Lower leg skin (tissue), 4 donors: ENCODE data around the gene SCAANT1. TPM values are rescaled to one million over a fixed set of nuclear protein-coding genes. Genes with fewer than 3 reads are reported as not detected.

ENCODE experiments used
- DNase-seq, 2 donors: peaks; one replicate each; pipeline ENCODE4 v3.0.0-alpha.2; 2019; ENCODE audit warnings: low spot score in 2 of 2
- H3K4me3 ChIP-seq: fragments of 200-600 bp; sonication (generic); 2 replicates; pipeline ENCODE4 v1.5.1; 2017; ENCODE audit warnings: mild to moderate bottlenecking, low read depth; ENCODE audit not compliant: poor library complexity, severe bottlenecking
- POLR2A ChIP-seq, 2 donors: fragments of 450-650 bp; IDR thresholded peaks; one replicate each; pipeline ENCODE4 v1.6.1; 2016 to 2017; ENCODE audit warnings: antibody characterized with exemption in 2 of 2, mild to moderate bottlenecking in 1 of 2, moderate library complexity in 1 of 2
- WGBS, 2 donors: methylation state at CpG; one replicate each; pipeline ENCODE4 v1.1.5; 2018; 5-methylcytosine and 5-hydroxymethylcytosine counted together
- intact Hi-C: fragments of 100-400 bp; cut with DNase I; formaldehyde crosslinking; loops from one replicate; pipeline ENCODE4 v1.15.0; 2023; ENCODE audit warnings: low total_unique reads
- total RNA-seq, 4 donors: library from RNA; depleted of rRNA; stranded (reverse); fragments of >200 nt; gene quantifications; one replicate each; pipeline ENCODE4 v1.1.0, GENCODE V29; 2016
- TF ChIP-seq, protein P1 (sequence below), 3 donors: fragments of 450-650 bp; IDR thresholded peaks; one replicate each; pipeline ENCODE4 v1.5.1; 2016; ENCODE audit warnings: antibody characterized with exemption in 3 of 3, mild to moderate bottlenecking in 3 of 3, moderate library complexity in 2 of 3

Gene SCAANT1
- total RNA-seq, 4 donors from 2014 or later: not detected

DNA sequence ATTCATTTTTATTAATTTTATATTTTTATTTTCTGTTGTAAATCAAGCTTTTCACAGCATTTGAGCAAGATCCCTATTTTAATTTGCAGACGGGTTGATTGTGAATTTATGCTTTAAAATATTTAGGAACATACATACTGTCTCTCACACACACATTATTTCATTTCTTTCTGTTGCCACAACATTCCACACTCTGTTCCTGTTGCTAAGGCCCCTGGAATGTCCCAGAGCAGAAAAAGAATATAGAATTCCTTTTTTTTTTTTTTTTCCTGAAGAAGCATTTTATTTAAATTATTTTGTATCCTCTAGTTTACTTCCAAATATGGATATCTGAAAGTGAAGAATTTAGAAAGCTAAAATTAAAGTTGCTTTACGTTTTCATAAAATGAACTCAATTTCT, 36.8 kb upstream of the SCAANT1 start:
- no peak overlapping the region for H3K4me3 ChIP-seq
- DNase-seq: no peak
- 73 to 77% methylated on average over 2 of the region's 2 CpGs for WGBS, 2 donors
- TF ChIP-seq, protein P1, sequence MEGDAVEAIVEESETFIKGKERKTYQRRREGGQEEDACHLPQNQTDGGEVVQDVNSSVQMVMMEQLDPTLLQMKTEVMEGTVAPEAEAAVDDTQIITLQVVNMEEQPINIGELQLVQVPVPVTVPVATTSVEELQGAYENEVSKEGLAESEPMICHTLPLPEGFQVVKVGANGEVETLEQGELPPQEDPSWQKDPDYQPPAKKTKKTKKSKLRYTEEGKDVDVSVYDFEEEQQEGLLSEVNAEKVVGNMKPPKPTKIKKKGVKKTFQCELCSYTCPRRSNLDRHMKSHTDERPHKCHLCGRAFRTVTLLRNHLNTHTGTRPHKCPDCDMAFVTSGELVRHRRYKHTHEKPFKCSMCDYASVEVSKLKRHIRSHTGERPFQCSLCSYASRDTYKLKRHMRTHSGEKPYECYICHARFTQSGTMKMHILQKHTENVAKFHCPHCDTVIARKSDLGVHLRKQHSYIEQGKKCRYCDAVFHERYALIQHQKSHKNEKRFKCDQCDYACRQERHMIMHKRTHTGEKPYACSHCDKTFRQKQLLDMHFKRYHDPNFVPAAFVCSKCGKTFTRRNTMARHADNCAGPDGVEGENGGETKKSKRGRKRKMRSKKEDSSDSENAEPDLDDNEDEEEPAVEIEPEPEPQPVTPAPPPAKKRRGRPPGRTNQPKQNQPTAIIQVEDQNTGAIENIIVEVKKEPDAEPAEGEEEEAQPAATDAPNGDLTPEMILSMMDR (IDR thresholded peaks at IDR 0.05): no peak
- no peak for TF ChIP-seq POLR2A (IDR thresholded peaks at IDR 0.05)
- intact Hi-C loops: no loop called here

DNA sequence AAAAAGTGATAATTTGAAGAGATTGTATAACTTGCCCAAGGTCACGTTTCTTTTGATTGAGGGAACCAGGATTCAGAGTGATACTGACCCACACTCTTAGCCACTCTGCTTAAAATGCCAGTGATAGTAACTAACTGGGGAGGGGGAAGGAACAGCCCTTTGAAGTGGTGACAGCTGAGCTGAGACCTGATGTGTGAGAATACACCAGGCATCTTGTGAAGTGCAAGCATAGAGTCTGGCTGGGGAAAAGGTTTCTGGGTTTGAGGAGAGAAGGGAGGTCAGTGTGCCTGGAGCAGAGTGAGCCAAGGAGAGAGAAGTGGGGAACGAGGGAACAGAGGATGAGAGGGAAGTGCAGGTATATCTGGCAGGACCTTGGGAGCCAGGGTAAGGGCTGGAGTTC, 35.4 kb upstream of the SCAANT1 start:
- TF ChIP-seq POLR2A (IDR thresholded peaks at IDR 0.05): no peak
- TF ChIP-seq, protein P1 (IDR thresholded peaks at IDR 0.05): no peak
- intact Hi-C loops: no loop called here
- DNase-seq: no peak
- H3K4me3 ChIP-seq: no peak overlapping the region
- 90 to 95% methylated on average over 2 of the region's 2 CpGs for WGBS, 2 donors

DNA sequence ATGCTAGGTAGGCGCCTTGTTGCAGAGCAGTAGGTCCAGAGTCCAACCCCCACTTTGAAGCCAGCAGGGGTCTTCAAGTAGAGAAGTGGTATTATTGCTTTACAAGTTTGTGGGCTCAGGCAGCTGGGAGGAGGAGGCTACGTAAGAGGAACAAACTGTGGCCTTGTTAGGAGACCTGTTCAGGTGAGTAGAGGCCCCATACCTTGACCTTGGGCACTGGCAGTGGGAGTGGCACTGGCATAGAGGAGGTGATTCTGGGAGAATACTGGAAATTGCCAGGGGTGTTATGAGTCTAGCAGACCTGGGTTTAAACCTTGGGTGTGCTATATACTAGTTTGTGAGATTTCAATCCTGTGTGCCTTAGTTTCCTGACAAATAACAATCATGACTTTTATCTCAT, 34.6 kb upstream of the SCAANT1 start:
- no peak overlapping the region for H3K4me3 ChIP-seq
- 91 to 97% methylated on average over 2 of the region's 2 CpGs for WGBS, 2 donors
- intact Hi-C loops: no loop called here
- DNase-seq: no peak
- TF ChIP-seq, protein P1 (IDR thresholded peaks at IDR 0.05): no peak

DNA sequence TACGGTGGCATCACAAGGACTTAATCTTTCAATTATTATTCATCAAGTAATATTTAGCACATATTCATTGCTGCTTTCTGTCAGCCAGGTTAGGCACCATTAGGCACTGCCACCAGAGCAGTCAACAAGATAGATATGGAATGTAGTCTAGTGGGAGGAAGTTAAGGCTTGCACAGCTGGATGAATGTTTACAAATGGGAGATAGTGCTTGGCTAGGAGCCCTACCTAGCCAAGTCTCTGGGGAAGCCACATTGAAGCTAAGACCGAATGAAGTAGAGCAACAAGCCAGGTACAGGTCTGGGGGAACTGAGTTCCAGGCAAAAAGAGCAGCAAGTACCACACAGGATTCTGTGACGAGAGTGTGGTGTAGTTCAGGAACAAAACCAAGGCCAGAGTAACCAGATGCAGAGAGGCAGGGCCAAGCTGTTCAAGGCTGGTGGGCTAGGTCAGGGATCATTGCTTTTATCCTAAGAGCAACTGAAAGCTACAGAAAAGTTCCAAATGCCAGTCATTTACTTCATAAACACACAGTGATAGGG, 33.4 kb upstream of the SCAANT1 start:
- no peak for TF ChIP-seq POLR2A (IDR thresholded peaks at IDR 0.05)
- TF ChIP-seq, protein P1 (IDR thresholded peaks at IDR 0.05): no peak
- intact Hi-C loops: no loop called here
- no peak overlapping the region for H3K4me3 ChIP-seq
- no peak for DNase-seq
- 88 to 89% methylated on average over 3 of the region's 3 CpGs for WGBS, 2 donors

DNA sequence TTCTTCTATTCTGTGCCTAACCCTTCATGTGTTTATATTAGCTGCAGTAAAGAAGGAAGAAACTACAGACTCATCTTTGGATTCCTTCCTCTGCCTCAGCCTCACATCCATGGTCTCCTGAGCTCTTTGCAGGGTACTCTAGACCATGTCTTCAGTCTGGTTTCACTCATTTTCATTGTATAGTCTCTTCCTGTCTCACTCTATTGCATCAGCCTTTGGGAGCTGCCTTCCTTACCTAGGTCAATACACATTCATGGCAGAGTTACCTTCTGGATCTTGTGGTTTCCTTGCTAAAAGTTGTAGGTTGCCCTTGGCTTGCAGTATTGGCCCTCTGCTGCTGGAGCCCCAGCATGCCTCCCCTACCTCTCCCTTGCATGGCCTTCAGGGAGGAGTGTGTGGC, 31.5 kb upstream of the SCAANT1 start:
- TF ChIP-seq, protein P1 (IDR thresholded peaks at IDR 0.05): no peak
- no peak for TF ChIP-seq POLR2A (IDR thresholded peaks at IDR 0.05)
- no peak for DNase-seq
- H3K4me3 ChIP-seq: no peak overlapping the region
- intact Hi-C loops: no loop called here

DNA sequence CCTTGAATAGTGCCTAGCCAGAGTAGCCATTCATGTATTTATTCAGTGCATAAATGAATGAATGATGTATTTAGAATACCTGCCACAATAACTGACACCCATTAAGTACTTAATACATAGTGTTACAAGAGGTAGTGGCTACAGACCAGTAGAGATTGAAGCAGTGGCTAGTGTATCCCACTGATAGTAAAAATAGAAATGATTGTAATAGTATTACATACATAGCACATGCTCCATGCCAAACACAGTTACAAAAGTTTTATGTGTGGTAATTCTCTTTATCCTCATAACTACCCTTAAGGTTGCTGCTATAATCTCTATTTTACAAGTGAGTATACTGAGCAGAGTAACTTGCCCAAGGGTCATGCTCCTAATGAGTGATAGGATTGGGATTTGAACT, 30.3 kb upstream of the SCAANT1 start:
- no peak for DNase-seq
- intact Hi-C loops: no loop called here
- no peak overlapping the region for H3K4me3 ChIP-seq
- TF ChIP-seq POLR2A (IDR thresholded peaks at IDR 0.05): no peak
- TF ChIP-seq, protein P1 (IDR thresholded peaks at IDR 0.05): no peak
